ENCODE measurements around the gene BCAS3. TPM values are rescaled to one million over a fixed set of nuclear protein-coding genes. Genes with fewer than 3 reads are reported as not detected.
"Not testable (repeated sequence)": the region's sequence is repeated elsewhere in the genome, so short reads cannot be mapped to it uniquely, and the experiment has no call there.

Gene BCAS3
- total RNA-seq, 1 donor from 2014 or later, result 22.6 TPM

DNA sequence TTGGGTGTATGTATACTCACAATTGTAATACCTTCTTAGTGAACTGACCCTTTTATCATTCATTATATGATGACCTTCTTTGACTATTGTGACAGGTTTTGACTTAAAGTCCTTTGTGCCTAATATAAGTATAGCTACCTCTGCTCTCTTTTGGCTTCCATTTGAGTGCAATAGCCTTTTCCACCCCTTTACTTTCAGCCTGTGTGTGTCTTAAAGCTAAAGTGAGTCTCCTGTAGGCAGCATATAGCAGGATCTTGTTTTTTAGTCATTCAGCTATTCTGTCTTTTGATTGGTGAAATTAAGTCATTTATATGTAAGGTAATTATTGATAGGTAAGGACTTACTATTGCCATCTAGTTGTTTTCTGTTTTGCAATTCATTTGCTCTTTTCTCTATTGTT is 758.6 kb downstream of the BCAS3 start:
- Mint-ChIP-seq H3K36me3 (ENCODE audit: low read depth) (peaks cover 20% of the 10 kb centered on the region), H3K9me3 (ENCODE audit: low read depth) (peaks cover 41% of the 10 kb centered on the region)
- DNase-seq (ENCODE audit: low spot score), result no peak

DNA sequence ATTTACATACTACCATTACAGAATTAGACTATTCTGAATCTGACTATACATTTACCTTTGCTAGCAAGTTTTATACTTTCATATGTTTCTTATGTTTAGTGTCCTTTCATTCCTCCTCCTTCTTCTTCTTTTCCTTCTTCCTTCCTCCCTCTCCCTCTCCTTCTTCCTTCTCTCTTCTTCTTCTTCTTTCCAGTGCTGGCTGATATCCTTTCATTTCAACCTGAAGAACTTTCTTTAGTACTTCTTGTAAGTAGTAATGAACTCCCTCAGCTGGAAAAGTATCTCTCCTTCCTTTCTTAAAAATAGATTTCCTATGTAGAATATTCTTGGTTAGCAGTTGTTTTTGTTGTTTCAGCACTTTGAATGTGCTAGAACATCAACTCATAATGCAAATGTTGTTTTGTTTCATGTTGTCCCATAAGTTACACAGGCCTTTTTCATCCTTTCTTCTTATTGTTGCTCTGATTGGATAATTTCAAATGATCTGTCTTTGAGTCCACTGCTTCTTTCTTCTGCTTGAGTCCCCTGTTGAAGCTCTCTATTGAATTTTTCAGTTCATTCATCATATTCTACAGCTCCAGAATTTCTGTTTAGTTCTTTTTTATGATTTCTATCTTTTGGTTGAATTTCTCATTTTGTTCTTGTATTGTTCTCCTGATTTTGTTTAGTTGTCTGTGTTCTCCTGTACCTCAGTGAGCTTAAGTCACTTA is 759.5 kb downstream of the BCAS3 start:
- Mint-ChIP-seq H3K4me1 (ENCODE audit: low read depth) (no peaks in the 10 kb centered on the region), H3K36me3 (ENCODE audit: low read depth) (peaks cover 20% of the 10 kb centered on the region), H3K4me3 (ENCODE audit: unreplicated experiment) (no peak overlapping the region), H3K27me3 (ENCODE audit: low read depth) (peaks cover 12% of the 10 kb centered on the region), H3K9me3 (ENCODE audit: low read depth) (peaks cover 41% of the 10 kb centered on the region), H3K27ac (ENCODE audit: unreplicated experiment) (no peak overlapping the region)
- TF ChIP-seq, protein P1, sequence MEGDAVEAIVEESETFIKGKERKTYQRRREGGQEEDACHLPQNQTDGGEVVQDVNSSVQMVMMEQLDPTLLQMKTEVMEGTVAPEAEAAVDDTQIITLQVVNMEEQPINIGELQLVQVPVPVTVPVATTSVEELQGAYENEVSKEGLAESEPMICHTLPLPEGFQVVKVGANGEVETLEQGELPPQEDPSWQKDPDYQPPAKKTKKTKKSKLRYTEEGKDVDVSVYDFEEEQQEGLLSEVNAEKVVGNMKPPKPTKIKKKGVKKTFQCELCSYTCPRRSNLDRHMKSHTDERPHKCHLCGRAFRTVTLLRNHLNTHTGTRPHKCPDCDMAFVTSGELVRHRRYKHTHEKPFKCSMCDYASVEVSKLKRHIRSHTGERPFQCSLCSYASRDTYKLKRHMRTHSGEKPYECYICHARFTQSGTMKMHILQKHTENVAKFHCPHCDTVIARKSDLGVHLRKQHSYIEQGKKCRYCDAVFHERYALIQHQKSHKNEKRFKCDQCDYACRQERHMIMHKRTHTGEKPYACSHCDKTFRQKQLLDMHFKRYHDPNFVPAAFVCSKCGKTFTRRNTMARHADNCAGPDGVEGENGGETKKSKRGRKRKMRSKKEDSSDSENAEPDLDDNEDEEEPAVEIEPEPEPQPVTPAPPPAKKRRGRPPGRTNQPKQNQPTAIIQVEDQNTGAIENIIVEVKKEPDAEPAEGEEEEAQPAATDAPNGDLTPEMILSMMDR (IDR thresholded peaks at IDR 0.05), result no peak
- no peak for DNase-seq (ENCODE audit: low spot score)

More for the DNA sequence above, 758.6 kb downstream of the BCAS3 start:
- H3K27ac Mint-ChIP-seq (ENCODE audit: unreplicated experiment), result no peak overlapping the region
- TF ChIP-seq, protein P1 (IDR thresholded peaks at IDR 0.05), result no peak
- peaks cover 6% of the 10 kb centered on the region for H3K4me1 Mint-ChIP-seq (ENCODE audit: low read depth)
- no peak overlapping the region for H3K4me3 Mint-ChIP-seq (ENCODE audit: unreplicated experiment)
- H3K27me3 Mint-ChIP-seq (ENCODE audit: low read depth), result peaks cover 12% of the 10 kb centered on the region

DNA sequence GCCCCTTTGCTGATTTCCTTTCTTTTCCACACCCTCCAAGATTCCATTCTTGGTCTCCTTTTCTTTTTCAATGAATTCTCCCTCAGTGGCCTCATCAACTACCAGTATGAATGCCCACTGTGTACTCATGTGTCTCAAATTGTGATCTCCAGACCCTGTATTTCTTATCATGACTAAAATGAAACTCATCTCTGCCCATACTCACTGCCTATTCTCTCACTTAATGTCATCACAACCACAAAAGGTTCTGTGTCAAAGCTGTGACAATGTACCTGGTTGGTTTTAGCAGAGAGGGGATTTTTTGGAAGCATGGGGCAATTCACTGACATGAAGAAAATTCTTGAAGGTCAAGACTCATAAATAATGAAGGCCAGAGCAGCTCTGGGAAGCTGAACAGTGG is 763.0 kb downstream of the BCAS3 start:
- no peak overlapping the region for H3K4me3 Mint-ChIP-seq (ENCODE audit: unreplicated experiment)
- H3K4me1 Mint-ChIP-seq (ENCODE audit: low read depth), result no peaks in the 10 kb centered on the region
- peaks cover 26% of the 10 kb centered on the region for H3K9me3 Mint-ChIP-seq (ENCODE audit: low read depth)
- peaks cover 20% of the 10 kb centered on the region for H3K27me3 Mint-ChIP-seq (ENCODE audit: low read depth)
- TF ChIP-seq, protein P1 (IDR thresholded peaks at IDR 0.05), result no peak
- H3K36me3 Mint-ChIP-seq (ENCODE audit: low read depth), result peaks cover 13% of the 10 kb centered on the region
- peak overlapping the region; percentile 57 for H3K27ac Mint-ChIP-seq (ENCODE audit: unreplicated experiment)
- no peak for DNase-seq (ENCODE audit: low spot score)

DNA sequence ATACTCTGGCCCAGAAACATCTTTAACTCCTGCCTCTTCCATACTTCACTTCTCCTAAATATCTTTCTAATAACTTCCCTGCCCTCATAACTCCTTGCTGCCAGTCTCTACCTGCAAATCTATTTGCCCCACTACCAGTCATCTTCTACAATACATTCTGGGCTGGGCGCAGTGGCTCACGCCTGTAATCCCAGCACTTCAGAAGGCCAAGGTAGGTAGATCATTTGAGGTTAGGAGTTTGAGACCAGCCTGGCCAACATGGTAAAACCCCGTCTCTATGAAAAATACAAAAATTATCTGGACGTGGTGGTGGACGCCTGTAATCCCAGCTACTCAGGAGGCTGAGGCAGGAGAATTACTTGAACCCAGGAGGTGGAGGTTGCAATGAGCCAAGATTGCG is 763.9 kb downstream of the BCAS3 start:
- not testable (repeated sequence) for H3K27ac Mint-ChIP-seq (ENCODE audit: unreplicated experiment); H3K4me3 Mint-ChIP-seq (ENCODE audit: unreplicated experiment); DNase-seq (ENCODE audit: low spot score); H3K4me1 Mint-ChIP-seq (ENCODE audit: low read depth)
- H3K27me3 Mint-ChIP-seq (ENCODE audit: low read depth), result peaks cover 18% of the 10 kb centered on the region
- peaks cover 18% of the 10 kb centered on the region for H3K9me3 Mint-ChIP-seq (ENCODE audit: low read depth)
- peaks cover 13% of the 10 kb centered on the region for H3K36me3 Mint-ChIP-seq (ENCODE audit: low read depth)

DNA sequence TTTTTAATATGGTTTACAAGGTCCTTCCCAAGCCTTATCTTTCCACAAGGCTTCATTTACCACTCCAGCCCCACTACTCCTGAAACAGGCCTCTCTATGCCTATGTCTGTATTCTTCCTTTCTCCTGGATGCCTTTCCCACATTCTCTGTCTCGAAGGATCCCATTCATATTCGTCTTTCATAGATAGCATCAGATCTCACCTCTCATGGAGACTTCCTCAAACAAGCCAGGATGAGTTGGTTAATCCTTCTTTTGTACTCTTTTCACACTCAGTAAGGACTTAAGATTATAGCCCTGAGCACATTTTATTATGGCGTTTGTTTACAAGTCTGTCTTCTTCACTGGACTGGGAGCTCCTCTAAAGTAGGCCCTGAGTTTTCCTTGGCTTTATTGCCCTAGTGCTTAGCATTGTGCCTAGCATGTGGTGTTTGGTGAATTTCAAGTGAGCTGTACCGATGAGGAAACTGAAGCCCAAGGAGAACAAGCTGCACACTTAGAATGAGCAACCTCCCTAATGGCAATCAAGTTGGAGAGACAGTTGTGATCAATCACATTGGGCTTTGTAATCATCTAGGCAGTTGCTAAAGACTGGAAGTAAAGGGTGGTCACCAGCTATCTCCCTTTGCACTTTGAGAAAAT is 764.6 kb downstream of the BCAS3 start:
- no peak for DNase-seq (ENCODE audit: low spot score)
- Mint-ChIP-seq H3K4me1 (ENCODE audit: low read depth) (no peaks in the 10 kb centered on the region), H3K9me3 (ENCODE audit: low read depth) (peaks cover 13% of the 10 kb centered on the region), H3K36me3 (ENCODE audit: low read depth) (peaks cover 9% of the 10 kb centered on the region), H3K27ac (ENCODE audit: unreplicated experiment) (no peak overlapping the region), H3K27me3 (ENCODE audit: low read depth) (peaks cover 15% of the 10 kb centered on the region), H3K4me3 (ENCODE audit: unreplicated experiment) (no peak overlapping the region)
- TF ChIP-seq, protein P1 (IDR thresholded peaks at IDR 0.05), result no peak

Other genes with a start within 250 kb of the BCAS3 start
- 45.5 to 51.1 TPM (median 48.3 TPM) in 3 replicates for gene APPBP2, start 151.6 kb upstream of the BCAS3 start, total RNA-seq
- gene PPM1D, start 77.7 kb upstream of the BCAS3 start, total RNA-seq, result 11.9 to 13.3 TPM (median 13.1 TPM) in 3 replicates